Panc1 (cell line): ENCODE results near the gene SNX13.

Experiments
- POLR2AphosphoS5 ChIP-seq: IDR thresholded peaks from 2 replicates; pipeline ENCODE4 v1.6.1; 2012; ENCODE audit warnings: mild to moderate bottlenecking, low read depth, low read length, moderate library complexity
- TF ChIP-seq, protein P1 (sequence below): fragments of 450-650 bp; IDR thresholded peaks from 2 replicates; pipeline ENCODE4 v1.5.1; 2017; ENCODE audit warnings: mild to moderate bottlenecking

DNA sequence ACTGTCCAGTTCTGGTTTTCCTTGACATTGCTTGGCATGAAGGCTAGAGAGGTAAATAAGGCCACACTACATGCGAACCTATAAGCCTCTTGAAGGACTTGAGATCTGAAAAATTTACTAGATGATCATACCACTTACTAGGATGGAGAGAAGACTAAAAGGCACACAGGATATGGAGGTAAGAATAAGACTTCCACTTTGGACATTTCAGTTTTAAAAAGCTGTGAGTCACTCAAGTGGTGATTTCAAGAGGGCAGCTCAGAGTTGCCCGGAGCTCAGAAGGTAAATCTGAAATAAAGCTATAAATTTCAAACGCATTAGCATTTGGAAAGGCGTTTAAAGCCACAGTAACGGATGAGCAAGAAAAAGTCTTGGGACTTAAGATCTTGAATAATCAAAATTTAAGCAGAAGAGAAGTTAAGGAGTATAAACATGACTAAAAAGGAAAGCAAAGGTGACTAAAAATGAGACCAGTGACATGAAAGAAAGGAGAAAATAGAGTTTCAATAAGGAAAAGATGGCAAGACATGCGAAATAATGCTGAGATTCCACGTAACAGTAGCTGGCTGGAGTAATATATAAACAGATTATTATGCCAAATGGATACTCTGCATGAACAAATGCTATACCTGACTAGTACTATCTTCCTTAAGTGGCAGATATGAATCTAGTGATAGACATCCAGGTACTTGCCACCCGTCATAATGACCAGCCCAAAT, 68.3 kb downstream of the SNX13 start:
- TF ChIP-seq, protein P1, sequence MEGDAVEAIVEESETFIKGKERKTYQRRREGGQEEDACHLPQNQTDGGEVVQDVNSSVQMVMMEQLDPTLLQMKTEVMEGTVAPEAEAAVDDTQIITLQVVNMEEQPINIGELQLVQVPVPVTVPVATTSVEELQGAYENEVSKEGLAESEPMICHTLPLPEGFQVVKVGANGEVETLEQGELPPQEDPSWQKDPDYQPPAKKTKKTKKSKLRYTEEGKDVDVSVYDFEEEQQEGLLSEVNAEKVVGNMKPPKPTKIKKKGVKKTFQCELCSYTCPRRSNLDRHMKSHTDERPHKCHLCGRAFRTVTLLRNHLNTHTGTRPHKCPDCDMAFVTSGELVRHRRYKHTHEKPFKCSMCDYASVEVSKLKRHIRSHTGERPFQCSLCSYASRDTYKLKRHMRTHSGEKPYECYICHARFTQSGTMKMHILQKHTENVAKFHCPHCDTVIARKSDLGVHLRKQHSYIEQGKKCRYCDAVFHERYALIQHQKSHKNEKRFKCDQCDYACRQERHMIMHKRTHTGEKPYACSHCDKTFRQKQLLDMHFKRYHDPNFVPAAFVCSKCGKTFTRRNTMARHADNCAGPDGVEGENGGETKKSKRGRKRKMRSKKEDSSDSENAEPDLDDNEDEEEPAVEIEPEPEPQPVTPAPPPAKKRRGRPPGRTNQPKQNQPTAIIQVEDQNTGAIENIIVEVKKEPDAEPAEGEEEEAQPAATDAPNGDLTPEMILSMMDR = no peak
- TF ChIP-seq POLR2AphosphoS5 = no peak
